Aorta (tissue), 5 donors: ENCODE results near the gene MRRF. TPM values are rescaled to one million over a fixed set of nuclear protein-coding genes. Genes with fewer than 3 reads are reported as not detected.

Source experiments
- ATAC-seq: fragments of 200-7000 bp; cut with Tn5 transposase; one replicate; pipeline ENCODE4 v1.9.1; 2022; ENCODE audit warnings: moderate library complexity; ENCODE audit not compliant: low FRiP score
- DNase-seq, 2 donors: peaks; one replicate each; pipeline ENCODE4 v3.0.0-alpha.2; 2020
- H3K27ac ChIP-seq, 2 donors: one replicate each; pipeline ENCODE4 v1.5.1; 2013; ENCODE audit warnings: low read length in 2 of 2, mild to moderate bottlenecking in 2 of 2, moderate library complexity in 2 of 2, control low read depth in 1 of 2, inconsistent platforms in 1 of 2, low read depth in 1 of 2
- H3K27me3 ChIP-seq, 2 donors: one replicate each; pipeline ENCODE4 v1.6.1; 2013; ENCODE audit warnings: control low read depth in 1 of 2, low read length in 1 of 2, mild to moderate bottlenecking in 1 of 2, moderate library complexity in 1 of 2; ENCODE audit not compliant: insufficient read depth in 2 of 2, control insufficient read depth in 1 of 2
- H3K36me3 ChIP-seq, 2 donors: one replicate each; pipeline ENCODE4 v1.6.1; 2013; ENCODE audit warnings: control low read depth in 1 of 2, low read length in 1 of 2, mild to moderate bottlenecking in 1 of 2; ENCODE audit not compliant: insufficient read depth in 2 of 2, control insufficient read depth in 1 of 2
- H3K4me1 ChIP-seq, 2 donors: one replicate each; pipeline ENCODE4 v1.6.1; 2013; ENCODE audit warnings: low read length in 2 of 2, control low read depth in 1 of 2, mild to moderate bottlenecking in 1 of 2, moderate library complexity in 1 of 2; ENCODE audit not compliant: insufficient read depth in 2 of 2, control insufficient read depth in 1 of 2
- H3K4me3 ChIP-seq, 2 donors: one replicate each; pipeline ENCODE4 v1.5.1; 2013; ENCODE audit warnings: low read length in 2 of 2, control low read depth in 1 of 2, mild to moderate bottlenecking in 1 of 2
- H3K9me3 ChIP-seq: one replicate; pipeline ENCODE4 v1.6.1; 2013; ENCODE audit warnings: mild to moderate bottlenecking, low read length; ENCODE audit not compliant: control insufficient read depth
- WGBS, 2 donors: extraction: QIAGEN DNeasy Blood & Tissue Kit; methylation state at CpG; one replicate each; pipeline ENCODE4 v1.1.7; 2013; 5-methylcytosine and 5-hydroxymethylcytosine counted together
- intact Hi-C, 2 donors: fragments of 100-400 bp; cut with DNase I; formaldehyde crosslinking; loops; one replicate each; pipeline versions ENCODE4 v1.14.2 to v1.15.0; 2022
- polyA plus RNA-seq, 2 donors: library from polyadenylated mRNA; stranded (reverse); fragments of 200-250 nt; gene quantifications; one replicate each; pipeline ENCODE4 v1.2.3, GENCODE V29; 2013
- total RNA-seq, 2 donors: library from RNA; stranded (reverse); fragmentation: NEBNext Ultra II Directional; extraction: Animal tissue kit (Norgen Biotek cat#: 25700); gene quantifications; one replicate each; pipeline ENCODE4 v1.2.1, GENCODE V29; 2021
- donor health status: healthy with polysubstance abuse.
- donor health status: Bipolar disorder and iron deficiency.
- donor health status: DM: no; HTN: no; CAD: no.
- donor health status: DM: no; HTN: no; CAD: no.
- donor health status: DM: yes; HTN: yes; CAD: no.

The MRRF gene
- total and polyA plus RNA-seq, 4 donors: 18.7 to 28.7 (median 20.5) TPM

- no peaks in the 10 kb centered on the region for H3K27me3 ChIP-seq
- no peaks in the 10 kb centered on the region for H3K36me3 ChIP-seq
- no peaks in the 10 kb centered on the region for H3K4me1 ChIP-seq
- no peak overlapping the region for H3K27ac ChIP-seq
- ATAC-seq: no peak
- no peak for DNase-seq
- H3K4me3 ChIP-seq: no peak overlapping the region
- intact Hi-C loops: no loop called here
- WGBS, 2 donors: 93 to 97% methylated on average over 10 of the region's 10 CpGs
- no peaks in the 10 kb centered on the region for H3K9me3 ChIP-seq
Observed at GRCh38 chr9:122364117-122364782, 99.6 kb downstream of the MRRF start.

- Histone ChIP-seq H3K4me3 (no peak overlapping the region), H3K36me3 (no peaks in the 10 kb centered on the region), H3K27ac (no peak overlapping the region), H3K4me1 (no peaks in the 10 kb centered on the region), H3K27me3 (no peaks in the 10 kb centered on the region), H3K9me3 (no peaks in the 10 kb centered on the region)
- WGBS, 2 donors: 78 to 80% methylated on average over 10 of the region's 10 CpGs
- intact Hi-C loops: no loop called here
- DNase-seq: no peak
- peak; percentile 75 for ATAC-seq
Observed at GRCh38 chr9:122364783-122365150, 100.1 kb downstream of the MRRF start.

GRCh38 chr9:122366074-122366660 lies 101.5 kb downstream of the MRRF start:
- ATAC-seq (no peak), DNase-seq (no peak)
- WGBS, 2 donors: 69% methylated on average over 6 of the region's 6 CpGs
- Histone ChIP-seq H3K27ac (no peak overlapping the region), H3K4me1 (no peaks in the 10 kb centered on the region), H3K27me3 (no peaks in the 10 kb centered on the region), H3K36me3 (no peaks in the 10 kb centered on the region), H3K9me3 (no peaks in the 10 kb centered on the region), H3K4me3 (no peak overlapping the region)
- intact Hi-C loops: no loop called here

- 89 to 92% methylated on average over 7 of the region's 7 CpGs for WGBS, 2 donors
- intact Hi-C loops: no loop called here
- ATAC-seq: no peak
- no peak for DNase-seq
- H3K27me3 ChIP-seq: no peaks in the 10 kb centered on the region
- H3K27ac ChIP-seq: no peak overlapping the region
- no peaks in the 10 kb centered on the region for H3K4me1 ChIP-seq
- H3K9me3 ChIP-seq: no peaks in the 10 kb centered on the region
- H3K36me3 ChIP-seq: no peaks in the 10 kb centered on the region
- H3K4me3 ChIP-seq: no peak overlapping the region
Observed at GRCh38 chr9:122367065-122367464, 102.4 kb downstream of the MRRF start.

GRCh38 chr9:122367774-122368460 lies 103.2 kb downstream of the MRRF start:
- Histone ChIP-seq H3K27me3 (no peaks in the 10 kb centered on the region), H3K9me3 (no peaks in the 10 kb centered on the region), H3K36me3 (no peaks in the 10 kb centered on the region), H3K4me3 (no peak overlapping the region), H3K27ac (no peak overlapping the region), H3K4me1 (no peaks in the 10 kb centered on the region)
- intact Hi-C loops: no loop called here
- ATAC-seq: no peak
- DNase-seq: no peak
- WGBS, 2 donors: 89 to 91% methylated on average over 6 of the region's 6 CpGs

GRCh38 chr9:122368642-122369041 lies 104.0 kb downstream of the MRRF start:
- no peaks in the 10 kb centered on the region for H3K36me3 ChIP-seq
- no peak overlapping the region for H3K4me3 ChIP-seq
- no peaks in the 10 kb centered on the region for H3K9me3 ChIP-seq
- no peaks in the 10 kb centered on the region for H3K27me3 ChIP-seq
- no peaks in the 10 kb centered on the region for H3K4me1 ChIP-seq
- DNase-seq (no peak), ATAC-seq (no peak)
- intact Hi-C loops: no loop called here
- no peak overlapping the region for H3K27ac ChIP-seq
- WGBS, 2 donors: 85 to 95% methylated on average over 1 of the region's 1 CpG

GRCh38 chr9:122370303-122370702 lies 105.6 kb downstream of the MRRF start:
- intact Hi-C loops: no loop called here
- ATAC-seq (no peak), DNase-seq (peak in 1 of 2 donors; percentile 79)
- 86 to 88% methylated on average over 5 of the region's 5 CpGs for WGBS, 2 donors
- Histone ChIP-seq H3K36me3 (no peaks in the 10 kb centered on the region), H3K27ac (no peak overlapping the region), H3K4me3 (no peak overlapping the region), H3K27me3 (no peaks in the 10 kb centered on the region), H3K4me1 (no peaks in the 10 kb centered on the region), H3K9me3 (no peaks in the 10 kb centered on the region)

GRCh38 chr9:122370869-122371755 lies 106.4 kb downstream of the MRRF start, which contains the start of gene PTGS1:
Gene PTGS1, plus strand, starts transcription at chr9:122371024. Its CDS starts 61 bp downstream, at chr9:122371085.
- H3K4me3 ChIP-seq: no peak within 1 kb of the TSS
- no peak within 1 kb of the TSS for H3K27ac ChIP-seq
- peak; percentile 75 to 84 for DNase-seq
- no peaks in the 10 kb centered on the region for H3K36me3 ChIP-seq
- no peaks in the 10 kb centered on the region for H3K27me3 ChIP-seq
- intact Hi-C loops: no loop called here
- H3K4me1 ChIP-seq: no peaks in the 10 kb centered on the region
- ATAC-seq: peak; percentile 44
- 10 to 13% methylated on average over 33 to 39 of the region's 39 CpGs for WGBS, 2 donors
- H3K9me3 ChIP-seq: no peaks in the 10 kb centered on the region
